Caki2 (cell line): ENCODE results near the gene FAF2. TPM values are rescaled to one million over a fixed set of nuclear protein-coding genes. Genes with fewer than 3 reads are reported as not detected.
"Not testable (repeated sequence)": the region's sequence is repeated elsewhere in the genome, so short reads cannot be mapped to it uniquely, and the experiment has no call there.

Source experiments
- DNase-seq: peaks from one replicate; pipeline ENCODE4 v3.0.0-alpha.2; 2015; ENCODE audit warnings: low read depth
- in situ Hi-C: cut with HindIII; loops from 2 replicates; pipeline ENCODE4 v1.10.0; 2016; ENCODE audit warnings: low sequenced_read_pairs, low pct_unique_long_range_greater_than_20kb, mixed read lengths
- total RNA-seq: library from RNA; depleted of rRNA; stranded (reverse); fragments of >200 nt; shearing (Covaris generic); gene quantifications from 2 replicates; pipeline ENCODE4 v1.2.3, GENCODE V29; 2014; ENCODE audit warnings: low replicate concordance

Gene FAF2
- total RNA-seq, 1 experiment from 2014 or later = 31.4 TPM

DNA sequence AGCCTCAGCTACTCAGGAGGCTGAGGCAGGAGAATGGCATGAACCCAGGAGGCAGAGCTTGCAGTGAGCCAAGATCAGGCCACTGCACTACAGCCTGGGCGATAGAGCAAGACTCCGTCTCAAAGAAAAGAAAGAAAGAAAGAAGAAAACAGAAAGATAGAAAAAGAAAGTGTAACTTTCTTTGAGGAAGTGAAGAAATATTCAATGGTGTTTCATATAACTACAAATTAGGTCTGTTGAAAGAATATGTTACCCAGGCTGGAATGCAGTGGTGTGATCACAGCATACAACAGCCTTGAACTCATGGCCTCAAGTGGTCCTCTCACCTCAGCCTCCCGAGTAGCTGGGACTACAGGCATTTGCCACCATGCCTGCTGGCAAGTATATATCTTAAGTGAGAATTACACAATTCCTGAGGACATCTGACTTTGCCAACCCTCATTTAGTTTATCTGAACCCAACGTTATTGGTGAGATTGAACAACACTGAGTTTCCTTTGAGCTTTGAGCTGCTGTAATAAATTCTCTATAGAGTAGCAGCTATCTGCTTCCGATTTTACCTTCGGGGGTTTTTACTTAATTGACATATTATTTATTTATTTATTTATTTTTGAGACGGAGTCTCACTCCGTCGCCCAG lies 2.0 kb upstream of the FAF2 start:
- DNase-seq = no peak
- in situ Hi-C loops = no loop called here

DNA sequence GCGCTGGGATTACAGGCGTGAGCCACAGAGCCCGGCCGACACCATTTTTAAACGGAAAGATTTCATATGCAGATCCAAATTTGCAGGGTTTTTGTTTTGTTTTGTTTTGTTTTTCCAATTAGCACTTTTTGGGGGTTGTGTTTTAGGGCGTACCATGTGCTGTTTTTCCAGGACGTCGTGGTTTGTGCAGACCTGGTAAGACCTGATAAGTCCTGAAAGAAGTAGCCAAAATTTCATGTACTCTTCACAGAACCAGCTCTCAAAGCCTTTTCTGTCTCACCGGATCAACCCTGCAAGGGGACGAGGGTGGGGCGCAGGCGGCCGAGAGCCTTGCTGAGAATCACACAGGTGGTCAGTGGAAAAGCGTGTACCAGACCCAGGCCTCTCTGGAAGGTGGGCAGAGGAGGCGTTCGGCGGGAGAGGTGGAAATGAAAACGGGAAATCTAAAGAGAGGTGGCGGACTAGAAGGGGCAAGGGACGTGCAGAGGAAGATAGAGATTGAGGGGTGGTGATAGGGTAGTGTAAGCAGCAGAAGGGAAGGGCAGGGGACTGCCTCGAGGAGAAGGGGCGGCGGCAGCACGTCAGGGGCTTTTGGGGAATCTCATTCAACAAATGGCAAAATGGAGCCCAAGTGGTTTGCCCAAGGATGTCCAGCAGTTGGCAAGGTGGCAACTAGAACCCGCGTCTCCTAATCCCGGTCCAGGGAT lies 1.1 kb upstream of the FAF2 start:
- in situ Hi-C loops = no loop called here
- DNase-seq = no peak

DNA sequence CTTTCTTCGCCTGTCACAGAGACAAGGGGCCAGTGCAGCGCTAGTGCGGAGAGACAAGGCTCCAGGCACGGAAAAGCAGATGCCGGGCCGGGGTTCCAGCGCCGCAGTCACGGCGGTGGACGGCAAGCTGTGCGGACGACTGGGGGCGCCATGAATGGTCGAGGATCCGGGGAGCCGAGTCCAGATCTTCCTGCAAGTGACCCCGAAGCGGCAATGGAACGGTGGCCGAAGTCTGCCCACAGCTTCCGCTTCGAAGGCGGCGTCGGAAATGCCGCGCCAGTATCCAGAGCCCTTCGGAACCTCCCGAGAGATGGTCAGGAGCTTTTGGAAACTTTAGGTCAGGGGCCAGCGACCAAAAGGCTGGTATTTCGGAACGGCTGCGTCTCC lies 601 bp upstream of the FAF2 start:
- DNase-seq = no peak
- in situ Hi-C loops = no loop called here

DNA sequence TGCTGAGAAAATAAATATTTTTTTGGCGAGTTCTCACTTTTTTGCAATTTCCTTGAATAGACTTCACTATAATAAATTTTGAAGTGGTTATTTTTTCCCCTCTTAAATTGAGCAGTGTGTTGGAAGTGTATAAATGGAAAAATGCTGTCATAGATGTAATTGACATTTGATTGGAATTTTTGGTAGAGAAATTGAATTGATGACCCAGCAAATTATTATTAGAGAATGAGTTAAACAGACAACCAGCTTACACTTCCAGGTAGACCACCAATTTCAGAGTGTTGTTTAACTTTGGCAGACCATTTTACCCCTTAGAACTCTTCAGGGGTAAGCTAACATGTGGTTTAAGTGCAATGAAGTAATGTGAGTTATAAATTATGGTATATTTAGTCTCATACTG lies 1.9 kb downstream of the FAF2 start:
- in situ Hi-C loops = no loop called here
- DNase-seq = no peak

DNA sequence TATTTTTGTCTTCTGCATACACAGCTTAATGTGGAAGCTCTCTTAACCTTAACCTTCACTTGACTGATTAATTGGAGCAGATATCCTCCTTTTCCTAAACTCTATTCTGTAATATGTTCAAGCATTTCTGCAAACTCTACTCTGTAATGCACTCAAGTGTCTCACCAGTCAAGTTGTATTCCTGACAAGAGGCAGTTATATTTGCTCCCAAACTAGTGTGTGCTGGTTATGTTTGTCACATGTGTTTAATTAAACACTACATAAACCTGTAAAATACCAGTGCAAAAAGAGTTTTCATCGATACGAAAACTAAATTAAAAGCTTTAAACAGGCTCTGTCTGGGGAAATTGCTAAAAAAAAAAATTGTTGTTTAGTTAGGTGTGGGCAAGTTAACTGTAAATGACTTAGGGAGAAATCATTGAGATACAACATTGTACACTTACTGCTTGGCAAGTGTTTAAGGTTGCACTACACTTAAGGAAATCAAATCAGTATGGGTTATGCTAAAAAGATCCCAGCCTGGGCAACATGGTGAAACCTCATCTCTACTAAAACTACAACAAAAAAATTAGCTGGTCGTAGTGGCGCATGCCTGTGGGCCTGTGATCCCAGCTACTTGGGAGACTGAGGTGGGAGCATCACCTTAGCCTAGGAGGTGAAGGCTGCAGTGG lies 6.7 kb downstream of the FAF2 start:
- in situ Hi-C loops = no loop called here

DNA sequence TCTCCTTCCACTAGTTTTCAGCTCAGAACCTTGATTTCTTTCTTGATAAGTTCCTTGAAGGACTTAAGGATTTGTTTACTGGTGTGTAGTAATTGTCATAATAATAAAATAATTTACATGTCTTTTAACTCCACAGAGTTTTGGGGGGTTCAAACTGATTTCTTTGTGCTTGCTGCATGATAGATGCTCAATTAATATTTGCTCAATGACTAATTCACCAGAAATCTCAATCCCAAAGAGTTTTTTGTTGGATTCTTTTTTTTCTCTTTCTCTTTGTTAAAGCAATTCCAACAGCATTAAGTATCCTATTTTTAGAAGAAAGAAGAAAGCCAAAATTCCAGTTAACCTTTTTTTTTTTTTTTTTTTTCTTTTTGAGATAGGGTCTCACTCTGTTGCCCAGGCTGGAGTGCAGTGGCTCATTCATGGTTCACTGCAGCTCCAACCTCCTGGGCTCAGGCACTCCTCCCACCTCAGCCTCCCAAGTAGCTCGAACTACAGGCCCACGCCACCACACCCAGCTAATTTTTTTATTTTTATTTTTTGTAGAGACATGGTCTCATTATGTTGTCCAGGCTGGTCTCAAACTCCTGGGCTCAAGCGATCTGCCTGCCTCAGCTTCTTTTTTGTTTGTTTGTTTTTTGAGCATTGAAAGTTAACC lies 10.8 kb downstream of the FAF2 start:
- in situ Hi-C loops = no loop called here
- DNase-seq = no peak

More for the DNA sequence above, 6.7 kb downstream of the FAF2 start:
- DNase-seq = no peak

DNA sequence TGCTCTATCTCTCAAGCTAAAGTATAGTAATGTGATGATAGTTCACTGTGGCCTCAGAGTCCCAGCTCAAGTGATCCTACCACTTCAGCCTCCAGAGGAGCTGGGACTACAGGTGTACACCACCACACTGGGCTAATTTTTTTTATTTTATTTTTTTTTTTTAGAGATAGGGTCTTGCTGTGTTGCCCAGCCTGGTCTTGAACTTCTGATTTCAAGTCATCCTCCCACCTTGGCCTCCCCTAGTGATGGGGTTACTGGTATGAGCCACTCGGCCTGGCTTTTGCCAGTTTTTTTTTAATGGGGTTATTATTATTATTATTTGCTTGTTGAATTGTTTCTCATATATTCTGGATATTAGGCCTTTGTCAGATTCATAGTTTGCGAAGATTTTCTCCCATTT lies 13.2 kb downstream of the FAF2 start:
- in situ Hi-C loops = no loop called here
- no peak for DNase-seq

DNA sequence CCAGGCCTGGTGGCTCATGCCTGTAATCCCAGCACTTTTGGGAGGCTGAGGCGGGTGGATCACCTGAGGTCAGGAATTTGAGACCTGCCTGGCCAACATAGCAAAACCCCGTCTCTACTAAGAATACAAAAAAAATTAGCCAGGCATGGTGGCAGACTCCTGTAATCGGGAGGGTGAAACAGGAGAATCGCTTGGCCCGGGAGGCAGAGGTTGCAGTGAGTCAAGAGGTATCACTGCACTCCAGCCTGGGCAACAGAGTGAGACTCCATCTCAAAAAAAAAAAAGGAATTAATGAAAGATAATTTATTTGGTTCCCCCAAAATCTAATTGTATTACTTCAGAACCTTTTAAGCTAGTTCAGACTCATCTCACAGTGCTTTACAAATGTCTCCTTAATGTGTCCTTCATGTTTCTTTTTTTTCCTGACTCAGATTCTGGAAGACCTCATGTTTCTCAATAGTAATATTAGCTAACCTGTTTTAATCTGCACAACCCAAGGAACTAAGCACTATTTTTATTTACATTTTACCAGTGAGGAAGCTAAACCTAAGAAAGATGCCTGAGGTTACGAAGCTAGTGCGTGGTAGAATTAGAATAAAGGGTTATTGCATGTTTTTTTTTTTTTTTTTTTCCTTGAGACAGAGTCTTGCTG lies 15.1 kb downstream of the FAF2 start:
- in situ Hi-C loops = no loop called here
- no peak for DNase-seq

DNA sequence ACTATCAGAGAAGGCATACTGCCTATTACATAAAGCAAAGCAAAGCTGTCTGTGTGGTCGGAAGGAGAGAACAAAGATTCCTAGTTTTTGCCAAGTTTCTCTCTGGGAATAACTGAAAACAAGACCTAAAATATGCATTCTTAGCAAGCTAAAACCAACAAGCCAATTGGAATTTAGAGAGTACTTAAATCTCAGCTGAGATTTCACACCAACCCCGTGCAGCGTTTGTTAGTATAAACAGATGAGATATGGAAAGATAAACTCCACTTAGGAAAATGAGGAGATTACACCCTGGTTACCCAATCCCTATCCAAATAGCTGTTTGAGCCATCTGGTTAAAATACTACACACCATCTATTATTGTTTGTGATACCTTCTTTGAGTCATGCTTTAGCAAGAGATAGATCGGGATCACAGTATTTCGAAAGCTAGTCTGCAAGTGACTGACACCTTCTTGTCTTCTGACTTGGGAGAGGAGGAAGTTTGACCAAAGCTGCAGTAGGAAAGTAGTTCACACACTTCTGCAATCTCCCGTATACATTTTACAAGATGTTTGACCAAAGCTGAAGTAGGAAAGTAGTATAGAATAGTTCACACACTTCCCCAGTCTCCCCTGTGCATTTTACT lies 18.2 kb downstream of the FAF2 start:
- DNase-seq = peak; percentile 23
- in situ Hi-C loops = no loop called here

DNA sequence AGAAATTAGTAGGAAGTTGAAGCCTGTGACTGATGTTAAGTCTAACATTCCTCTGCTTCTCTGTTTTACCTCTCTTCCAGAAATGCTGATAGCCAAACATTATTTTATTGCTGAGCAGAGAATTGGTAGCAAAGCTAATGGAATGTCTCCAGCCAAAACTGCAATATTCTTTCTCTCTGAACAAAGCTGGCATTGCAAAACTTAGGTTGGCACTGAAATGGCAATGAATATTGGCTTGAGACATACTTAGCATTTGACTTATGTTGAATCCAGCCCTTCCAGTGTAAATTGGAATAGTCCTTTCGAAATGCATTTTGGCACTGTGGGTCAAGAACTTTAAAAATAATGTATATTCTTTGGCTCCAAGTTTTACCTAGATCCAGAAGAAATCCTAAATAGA lies 21.1 kb downstream of the FAF2 start:
- DNase-seq = no peak
- in situ Hi-C loops = no loop called here

DNA sequence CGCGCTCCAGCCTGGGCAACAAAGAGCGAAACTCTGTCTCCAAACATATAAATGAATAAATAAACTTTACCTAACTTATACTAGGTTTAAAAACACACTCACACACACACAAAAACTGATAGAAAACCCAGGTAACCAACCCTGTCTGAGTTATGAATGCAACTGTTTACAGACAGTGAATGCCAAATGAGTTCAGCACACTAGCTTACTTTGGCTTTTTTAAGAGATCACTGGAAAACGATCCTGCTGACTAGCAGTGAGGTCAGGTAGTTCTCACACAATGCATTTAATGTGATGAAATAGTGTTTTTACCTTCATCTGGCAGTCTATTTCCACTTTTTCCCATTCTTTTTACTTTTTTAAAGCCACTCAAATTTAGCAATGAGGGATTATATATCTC lies 22.4 kb downstream of the FAF2 start:
- DNase-seq = no peak
- in situ Hi-C loops = no loop called here

DNA sequence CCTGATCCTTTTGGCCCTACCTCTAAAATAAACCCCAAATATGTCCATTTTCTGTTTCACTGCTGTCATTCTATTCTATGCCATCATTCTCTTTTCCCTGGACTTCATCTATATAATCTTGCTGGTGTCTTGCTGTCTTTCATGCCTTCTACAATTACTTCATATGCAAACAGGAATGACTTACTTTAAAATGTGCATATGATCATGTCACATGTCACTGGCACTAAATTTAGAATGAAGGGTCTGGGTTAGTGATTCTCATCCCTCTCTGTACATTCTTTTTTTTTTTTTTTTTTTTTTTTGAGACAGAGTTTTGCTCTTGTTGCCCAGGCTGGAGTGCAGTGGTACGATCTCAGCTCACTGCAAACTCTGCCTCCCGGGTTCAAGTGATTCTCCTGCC lies 22.9 kb downstream of the FAF2 start:
- in situ Hi-C loops = no loop called here
- DNase-seq = no peak

DNA sequence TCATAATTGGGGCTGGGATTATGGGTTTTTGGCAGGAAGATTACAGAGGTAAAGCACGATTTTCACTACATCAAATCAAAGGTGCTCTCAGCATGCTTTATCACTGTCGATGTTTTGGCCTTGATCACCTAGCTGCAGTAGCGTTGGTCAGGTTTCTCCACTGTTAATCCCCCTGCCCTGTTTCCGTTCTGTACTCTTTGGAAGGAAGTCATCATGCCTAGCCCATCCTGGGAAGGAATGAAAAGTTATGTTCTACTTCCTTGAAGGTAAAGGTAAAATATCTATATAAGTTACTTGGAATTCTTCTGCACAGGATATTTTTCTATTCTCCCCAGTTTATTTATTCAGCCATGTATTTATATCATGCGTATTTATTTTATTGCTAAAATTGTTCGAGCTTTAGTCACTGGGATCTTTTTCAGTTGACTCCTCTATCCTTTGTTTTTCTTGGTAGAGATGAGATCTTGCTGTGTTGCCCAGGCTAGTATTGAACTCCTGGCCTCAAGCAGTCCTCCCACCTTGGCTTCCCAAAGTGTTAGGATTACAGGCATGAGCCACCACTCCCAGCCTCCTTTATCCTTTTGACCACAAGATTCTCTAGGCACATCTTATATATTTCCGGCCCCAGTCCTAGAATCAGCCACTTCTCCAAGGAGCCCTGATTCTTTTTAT lies 25.3 kb downstream of the FAF2 start:
- DNase-seq = no peak
- in situ Hi-C loops = no loop called here

DNA sequence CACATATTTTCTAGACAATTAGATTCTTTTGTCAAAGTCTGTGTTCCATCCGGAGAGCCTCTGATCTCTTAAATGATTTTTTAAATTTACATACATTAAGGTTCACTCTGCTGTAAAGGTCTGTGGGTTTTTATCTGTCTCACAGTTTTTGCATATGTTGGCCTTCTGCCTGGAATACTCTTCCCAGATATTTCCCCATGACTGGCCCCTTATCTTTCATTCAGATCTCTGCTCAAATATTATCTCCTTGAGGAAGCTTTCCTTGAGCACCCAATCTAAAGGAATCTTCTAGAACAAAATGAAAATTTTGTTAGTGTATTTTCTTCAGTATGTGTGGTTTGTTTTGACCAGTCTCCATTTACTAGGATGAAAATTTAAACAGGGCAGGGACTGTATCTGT lies 26.3 kb downstream of the FAF2 start:
- no peak for DNase-seq
- in situ Hi-C loops = no loop called here

DNA sequence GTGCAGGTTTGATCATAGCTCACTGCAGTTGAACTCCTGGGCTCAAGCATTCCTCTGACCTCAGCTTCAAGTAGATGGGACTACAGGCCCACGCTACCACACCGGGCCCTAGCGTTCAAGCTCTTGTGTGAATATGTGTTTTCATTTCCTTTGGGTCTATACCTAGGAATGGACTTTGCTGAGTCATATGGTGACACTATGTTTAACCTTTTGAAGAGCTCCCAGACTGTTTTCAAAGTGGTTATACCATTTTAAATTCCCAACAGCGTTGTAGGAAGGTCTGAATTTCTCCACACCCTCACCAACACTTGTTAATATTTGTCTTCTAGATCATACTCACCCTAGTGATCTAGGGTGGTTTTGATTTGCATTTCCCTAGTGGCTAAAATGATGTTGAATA lies 33.5 kb downstream of the FAF2 start:
- peak; percentile 45 for DNase-seq
- in situ Hi-C loops = no loop called here

DNA sequence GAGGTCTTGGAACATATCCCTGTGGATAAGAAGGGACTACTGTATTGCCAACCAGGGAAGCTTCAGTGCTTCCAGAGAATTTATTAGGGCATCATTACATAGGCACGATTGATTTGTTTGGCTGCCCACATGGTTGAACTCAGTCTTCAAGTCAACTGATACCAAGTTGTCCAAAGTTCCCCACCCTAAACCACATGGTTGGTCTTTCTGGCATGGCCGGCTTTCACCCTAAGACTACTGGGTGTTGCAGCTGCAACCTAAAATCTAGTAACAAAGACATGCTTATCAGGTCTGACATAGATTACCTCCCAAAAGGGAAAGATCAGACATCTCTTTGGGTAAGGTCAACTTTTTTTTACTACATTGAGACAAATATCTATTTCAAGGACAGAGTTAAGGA lies 37.0 kb downstream of the FAF2 start:
- in situ Hi-C loops = no loop called here
- DNase-seq = no peak

DNA sequence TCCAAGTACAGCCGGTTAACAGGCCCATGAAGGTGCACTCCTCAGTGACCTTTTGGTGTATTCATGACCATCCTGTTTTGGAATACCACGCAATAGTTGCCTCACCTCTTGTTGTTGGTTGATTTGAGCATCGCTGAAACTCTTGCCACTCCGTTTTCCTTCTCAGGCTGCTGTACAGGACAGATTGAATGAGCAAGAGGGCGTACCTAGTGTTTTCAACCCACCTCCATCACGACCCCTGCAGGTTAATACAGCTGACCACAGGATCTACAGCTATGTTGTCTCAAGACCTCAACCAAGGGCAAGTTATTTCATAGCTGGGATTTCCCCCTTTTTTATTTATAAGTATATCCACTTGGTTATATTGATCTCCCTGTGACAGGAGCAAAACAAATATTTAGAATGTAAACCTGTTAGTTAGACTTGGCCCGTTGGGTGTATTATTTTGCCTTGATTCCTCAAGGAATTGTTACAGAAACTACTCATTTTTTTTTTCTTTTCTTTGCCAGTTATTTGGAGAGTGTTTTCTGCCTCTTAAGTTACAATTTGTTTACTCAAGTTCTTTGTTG lies 38.1 kb downstream of the FAF2 start:
- in situ Hi-C loops = no loop called here
- DNase-seq = no peak

DNA sequence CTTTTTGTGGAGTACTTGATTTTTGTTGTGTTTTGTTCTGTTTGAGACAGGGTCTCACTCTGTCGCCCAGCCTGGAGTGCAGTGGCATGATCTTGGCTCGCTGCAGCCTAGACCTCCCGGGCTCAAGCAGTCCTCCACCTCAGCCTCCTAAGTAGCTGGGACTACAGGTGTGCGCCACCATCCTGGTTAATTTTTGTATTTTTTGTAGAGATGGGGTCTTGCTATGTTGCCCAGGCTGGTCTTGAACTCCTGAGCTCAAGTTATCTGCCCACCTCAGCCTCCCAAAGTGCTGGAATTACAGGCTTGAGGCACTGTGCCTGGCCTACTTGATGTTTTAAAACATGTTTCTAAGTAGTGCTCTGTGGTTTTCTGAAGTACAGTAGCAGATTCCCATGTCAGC lies 39.0 kb downstream of the FAF2 start:
- in situ Hi-C loops, DNase-seq: not testable (repeated sequence)
